Skeletal muscle satellite cell (primary cell): ENCODE results near the gene TEKT2.

Experiments used
- H3K27me3 ChIP-seq: 2 replicates; pipeline ENCODE4 v1.7.0; 2013; ENCODE audit warnings: low read length; ENCODE audit not compliant: control insufficient read depth, insufficient read depth
- H3K36me3 ChIP-seq: 2 replicates; pipeline ENCODE4 v1.7.0; 2013; ENCODE audit warnings: mild to moderate bottlenecking, control low read depth, low read length; ENCODE audit not compliant: insufficient read depth
- H3K4me1 ChIP-seq: 2 replicates; pipeline ENCODE4 v1.7.0; 2013; ENCODE audit warnings: low read length; ENCODE audit not compliant: control insufficient read depth, insufficient read depth
- H3K4me2 ChIP-seq: 2 replicates; pipeline ENCODE4 v1.7.0; 2013; ENCODE audit warnings: mild to moderate bottlenecking, low read length
- H3K4me3 ChIP-seq: 2 replicates; pipeline ENCODE4 v1.7.0; 2013; ENCODE audit warnings: low read length
- H3K9ac ChIP-seq: 2 replicates; pipeline ENCODE4 v1.7.0; 2013; ENCODE audit warnings: mild to moderate bottlenecking, low read depth, low read length, moderate library complexity
- H3K9me3 ChIP-seq: replicated peaks from 2 replicates; pipeline ENCODE4 v1.7.0; 2013; ENCODE audit warnings: mild to moderate bottlenecking, control low read depth, low read length

TEKT2 gene

DNA sequence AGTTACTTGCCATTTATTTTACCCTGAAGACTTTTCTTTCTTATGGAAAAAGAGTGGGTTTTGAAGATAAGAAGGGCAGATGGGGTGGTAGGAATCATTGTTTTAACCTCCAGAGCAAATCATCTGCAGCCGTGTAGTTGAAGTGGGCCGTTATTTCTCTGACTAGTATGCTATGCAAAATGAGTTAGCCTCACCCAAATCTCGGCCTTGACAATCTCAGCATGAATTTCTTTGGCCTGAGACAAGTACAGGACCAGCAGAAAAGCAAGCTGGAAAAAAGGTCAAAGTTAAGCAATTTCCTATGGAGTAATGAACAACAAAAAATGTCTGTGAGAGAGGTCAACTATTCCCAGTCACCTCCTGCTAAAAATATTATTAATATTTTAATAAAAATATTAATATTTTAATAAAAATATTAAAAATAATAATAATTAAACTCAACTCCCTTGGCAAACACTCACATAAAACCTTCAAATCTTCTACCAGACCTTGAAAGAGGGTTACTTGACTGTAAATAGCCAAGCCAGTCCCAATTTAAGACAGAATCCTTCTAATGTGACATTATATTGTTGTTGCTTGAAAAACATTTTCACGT is 6.8 kb upstream of the TEKT2 start:
- H3K4me1 ChIP-seq = no peaks in the 10 kb centered on the region
- H3K9me3 ChIP-seq = no peaks in the 10 kb centered on the region
- H3K27me3 ChIP-seq = peaks cover 3% of the 10 kb centered on the region
- no peak overlapping the region for H3K9ac ChIP-seq
- no peak overlapping the region for H3K4me3 ChIP-seq
- no peak overlapping the region for H3K4me2 ChIP-seq
- no peaks in the 10 kb centered on the region for H3K36me3 ChIP-seq

GRCh38 chr1:36080236-36080635 is 3.7 kb upstream of the TEKT2 start:
- Histone ChIP-seq H3K4me3 (no peak overlapping the region), H3K36me3 (no peaks in the 10 kb centered on the region), H3K4me2 (no peak overlapping the region), H3K4me1 (peaks cover 6% of the 10 kb centered on the region), H3K27me3 (peaks cover 4% of the 10 kb centered on the region), H3K9ac (no peak overlapping the region), H3K9me3 (no peaks in the 10 kb centered on the region)

DNA sequence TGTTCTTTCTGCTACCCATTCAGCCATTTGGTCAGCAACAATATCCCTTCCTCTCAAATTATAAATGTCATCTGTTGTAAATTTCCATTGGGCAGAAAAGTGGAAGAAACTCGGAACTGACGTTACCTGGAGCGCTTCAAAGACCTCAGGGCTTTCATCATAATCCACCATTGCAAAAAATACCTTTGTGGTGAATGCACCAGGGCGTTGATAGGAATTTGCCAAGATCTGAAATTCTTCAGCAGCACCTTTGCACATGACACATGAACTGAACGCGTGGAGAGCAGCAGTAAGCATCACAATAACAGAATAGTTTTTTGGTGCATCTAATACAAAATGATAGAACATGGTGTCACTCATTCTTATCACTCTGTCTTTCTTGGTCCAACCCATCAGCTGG is 3.1 kb upstream of the TEKT2 start:
- no peak overlapping the region for H3K9ac ChIP-seq
- no peak overlapping the region for H3K4me3 ChIP-seq
- no peaks in the 10 kb centered on the region for H3K36me3 ChIP-seq
- H3K4me1 ChIP-seq = peaks cover 6% of the 10 kb centered on the region
- no peaks in the 10 kb centered on the region for H3K9me3 ChIP-seq
- peaks cover 4% of the 10 kb centered on the region for H3K27me3 ChIP-seq
- H3K4me2 ChIP-seq = no peak overlapping the region

GRCh38 chr1:36081926-36082485 is 1.9 kb upstream of the TEKT2 start:
- H3K4me1 ChIP-seq = peaks cover 6% of the 10 kb centered on the region
- H3K9me3 ChIP-seq = no peaks in the 10 kb centered on the region

GRCh38 chr1:36083219-36083618 is 675 bp upstream of the TEKT2 start:
- H3K36me3 ChIP-seq = no peaks in the 10 kb centered on the region
- peaks cover 8% of the 10 kb centered on the region for H3K4me1 ChIP-seq
- no peak overlapping the region for H3K4me3 ChIP-seq
- no peak overlapping the region for H3K9ac ChIP-seq
- H3K9me3 ChIP-seq = no peaks in the 10 kb centered on the region
- H3K27me3 ChIP-seq = peaks cover 4% of the 10 kb centered on the region
- H3K4me2 ChIP-seq = no peak overlapping the region

More at GRCh38 chr1:36081926-36082485, 1.9 kb upstream of the TEKT2 start:
- H3K4me3 ChIP-seq = no peak overlapping the region
- no peak overlapping the region for H3K9ac ChIP-seq
- no peaks in the 10 kb centered on the region for H3K36me3 ChIP-seq
- no peak overlapping the region for H3K4me2 ChIP-seq
- H3K27me3 ChIP-seq = peaks cover 4% of the 10 kb centered on the region

- H3K27me3 ChIP-seq = peaks cover 4% of the 10 kb centered on the region
- H3K4me2 ChIP-seq = peak overlapping the region; percentile 90
- peak overlapping the region; percentile 49 for H3K9ac ChIP-seq
- H3K9me3 ChIP-seq = no peaks in the 10 kb centered on the region
- peak overlapping the region; percentile 68 for H3K4me3 ChIP-seq
- no peaks in the 10 kb centered on the region for H3K36me3 ChIP-seq
- H3K4me1 ChIP-seq = peaks cover 14% of the 10 kb centered on the region
These were observed 712 bp downstream of the TEKT2 start for GRCh38 chr1:36084497-36085115.

GRCh38 chr1:36085126-36085525 is 1.2 kb downstream of the TEKT2 start:
- H3K4me1 ChIP-seq = peaks cover 19% of the 10 kb centered on the region
- no peaks in the 10 kb centered on the region for H3K36me3 ChIP-seq

GRCh38 chr1:36085686-36086526 is 2.0 kb downstream of the TEKT2 start:
- Histone ChIP-seq H3K36me3 (no peaks in the 10 kb centered on the region), H3K4me2 (no peak overlapping the region), H3K27me3 (peaks cover 4% of the 10 kb centered on the region), H3K9ac (no peak overlapping the region), H3K4me1 (peaks cover 20% of the 10 kb centered on the region), H3K9me3 (no peaks in the 10 kb centered on the region), H3K4me3 (no peak overlapping the region)

More at GRCh38 chr1:36085126-36085525, 1.2 kb downstream of the TEKT2 start:
- H3K4me3 ChIP-seq = no peak overlapping the region
- peaks cover 4% of the 10 kb centered on the region for H3K27me3 ChIP-seq
- H3K9ac ChIP-seq = no peak overlapping the region
- H3K9me3 ChIP-seq = no peaks in the 10 kb centered on the region
- peak overlapping the region; percentile 90 for H3K4me2 ChIP-seq

DNA sequence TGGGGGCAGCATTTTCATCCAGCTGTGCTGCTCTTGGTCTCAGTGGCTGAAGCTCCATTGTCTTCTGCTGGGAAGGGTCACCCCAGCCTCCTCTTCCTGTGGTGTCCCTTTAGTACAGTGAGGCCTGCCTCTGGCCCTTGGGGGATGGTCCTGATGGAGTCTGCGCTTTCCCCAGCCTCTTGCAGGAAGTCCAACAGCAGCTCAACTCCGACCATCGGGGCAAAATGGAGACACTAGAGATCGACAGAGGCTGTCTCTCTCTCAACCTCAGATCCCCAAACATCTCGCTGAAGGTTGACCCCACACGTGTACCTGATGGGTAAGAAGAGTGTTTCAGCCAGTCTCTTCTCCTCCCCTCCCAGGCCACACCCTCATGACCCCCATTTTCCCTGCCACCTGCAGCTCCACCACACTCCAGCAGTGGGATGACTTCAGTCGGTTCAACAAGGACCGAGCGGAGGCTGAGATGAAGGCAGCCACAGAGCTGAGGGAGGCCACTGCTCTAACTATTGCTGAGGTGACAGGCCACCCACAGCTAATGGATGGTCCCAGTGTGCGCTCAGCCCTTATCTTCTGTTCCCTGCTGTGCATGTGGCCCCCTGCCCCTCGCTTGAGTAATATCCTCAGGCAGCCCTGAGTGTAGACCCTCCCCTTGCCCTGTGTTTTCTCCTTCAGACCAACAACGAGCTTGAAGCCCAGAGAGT is 2.8 kb downstream of the TEKT2 start:
- H3K9me3 ChIP-seq = no peaks in the 10 kb centered on the region
- peaks cover 4% of the 10 kb centered on the region for H3K27me3 ChIP-seq
- H3K9ac ChIP-seq = no peak overlapping the region
- H3K4me3 ChIP-seq = no peak overlapping the region
- no peak overlapping the region for H3K4me2 ChIP-seq
- H3K4me1 ChIP-seq = peaks cover 20% of the 10 kb centered on the region
- peaks cover under 1% of the 10 kb centered on the region for H3K36me3 ChIP-seq

DNA sequence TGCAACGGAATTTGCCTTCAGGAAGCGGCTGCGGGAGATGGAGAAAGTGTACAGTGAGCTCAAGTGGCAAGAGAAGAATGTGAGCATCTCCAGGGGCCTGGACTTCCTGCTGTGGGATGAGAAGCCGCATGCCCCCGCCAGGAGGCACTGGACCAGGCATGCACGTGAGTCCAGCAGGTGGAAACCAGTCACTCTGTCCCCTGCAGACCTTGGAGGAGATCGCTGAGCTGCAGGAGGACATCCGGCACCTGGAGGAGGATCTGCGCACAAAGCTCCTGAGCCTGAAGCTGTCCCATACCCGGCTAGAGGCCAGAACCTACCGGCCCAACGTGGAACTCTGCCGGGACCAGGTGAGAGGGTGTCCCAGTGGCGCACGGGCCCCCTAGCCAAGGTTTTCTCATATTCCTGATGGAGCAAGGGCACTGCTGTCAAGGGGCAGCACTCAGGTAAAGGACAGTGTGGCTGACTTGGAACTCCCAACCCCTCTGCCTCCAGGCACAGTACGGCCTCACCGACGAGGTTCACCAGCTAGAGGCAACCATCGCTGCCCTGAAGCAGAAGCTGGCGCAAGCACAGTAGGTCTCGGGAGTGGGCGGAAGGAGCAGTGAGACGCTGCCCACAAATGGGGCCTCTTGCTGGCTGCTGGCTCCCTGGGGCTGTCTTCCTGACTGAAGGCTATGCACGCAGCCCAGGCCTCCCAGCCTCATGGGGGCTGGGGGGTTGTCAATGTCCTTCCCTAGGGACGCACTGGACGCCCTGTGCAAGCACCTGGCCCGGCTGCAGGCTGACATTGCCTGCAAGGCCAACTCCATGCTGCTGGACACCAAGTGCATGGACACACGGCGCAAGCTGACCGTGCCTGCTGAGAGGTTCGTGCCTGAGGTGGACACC is 3.6 kb downstream of the TEKT2 start:
- H3K9me3 ChIP-seq = no peaks in the 10 kb centered on the region
- no peak overlapping the region for H3K4me3 ChIP-seq
- H3K4me2 ChIP-seq = no peak overlapping the region
- peaks cover 20% of the 10 kb centered on the region for H3K4me1 ChIP-seq
- peaks cover 8% of the 10 kb centered on the region for H3K36me3 ChIP-seq
- no peaks in the 10 kb centered on the region for H3K27me3 ChIP-seq
- no peak overlapping the region for H3K9ac ChIP-seq
